Cortex of kidney (tissue), 1 donor: ENCODE data around the gene TIAM2.
"Not testable (repeated sequence)": the region's sequence is repeated elsewhere in the genome, so short reads cannot be mapped to it uniquely, and the experiment has no call there.

Experiments used
- DNase-seq: peaks from one replicate; lab custom pipeline; 2025; lab: John Stamatoyannopoulos, UW

The TIAM2 gene

GRCh38 chr6:155261111-155261900 is 266.2 kb downstream of the TIAM2 start:
- no peak for DNase-seq

- no peak for DNase-seq
These were observed 267.5 kb downstream of the TIAM2 start for GRCh38 chr6:155262655-155263054.

GRCh38 chr6:155263373-155264063 is 268.4 kb downstream of the TIAM2 start, which contains the start of gene CLDN20:
Gene CLDN20 (plus strand): TSS chr6:155264013. CDS start chr6:155275720, 11,707 bp downstream.
- no peak for DNase-seq

- no peak for DNase-seq
These were observed 269.7 kb downstream of the TIAM2 start for GRCh38 chr6:155264693-155265320.

GRCh38 chr6:155265843-155266535 is 270.9 kb downstream of the TIAM2 start:
- DNase-seq: no peak

GRCh38 chr6:155267411-155267810 is 272.3 kb downstream of the TIAM2 start:
- no peak for DNase-seq

GRCh38 chr6:155268088-155268867 is 273.2 kb downstream of the TIAM2 start:
- not testable (repeated sequence) for DNase-seq

GRCh38 chr6:155269765-155270164 is 274.6 kb downstream of the TIAM2 start:
- no peak for DNase-seq

- no peak for DNase-seq
These were observed 275.5 kb downstream of the TIAM2 start for GRCh38 chr6:155270561-155271091.

- no peak for DNase-seq
These were observed 276.0 kb downstream of the TIAM2 start for GRCh38 chr6:155271145-155271544.

GRCh38 chr6:155272353-155273232 is 277.5 kb downstream of the TIAM2 start:
- DNase-seq: no peak

- DNase-seq: no peak
These were observed 278.3 kb downstream of the TIAM2 start for GRCh38 chr6:155273431-155273830.

- no peak for DNase-seq
These were observed 279.0 kb downstream of the TIAM2 start for GRCh38 chr6:155274106-155274505.

GRCh38 chr6:155274533-155274932 is 279.4 kb downstream of the TIAM2 start:
- DNase-seq: no peak

GRCh38 chr6:155275808-155276480 is 280.8 kb downstream of the TIAM2 start:
- DNase-seq: no peak

- no peak for DNase-seq
These were observed 281.5 kb downstream of the TIAM2 start for GRCh38 chr6:155276638-155277037.

- DNase-seq: no peak
These were observed 283.4 kb downstream of the TIAM2 start for GRCh38 chr6:155278319-155279049.

- DNase-seq: no peak
These were observed 289.7 kb downstream of the TIAM2 start for GRCh38 chr6:155284775-155285174.

- DNase-seq: no peak
These were observed 292.6 kb downstream of the TIAM2 start for GRCh38 chr6:155287762-155288161.
